GM19328 (cell line): ENCODE data around the gene IRX2.

Experiments used
- ATAC-seq: cut with Tn5 transposase; IDR thresholded peaks from one replicate; pipeline ENCODE4 v1.9.1; 2021; ENCODE audit warnings: mild to moderate bottlenecking, moderate library complexity; ENCODE audit not compliant: unreplicated experiment

Gene IRX2

DNA sequence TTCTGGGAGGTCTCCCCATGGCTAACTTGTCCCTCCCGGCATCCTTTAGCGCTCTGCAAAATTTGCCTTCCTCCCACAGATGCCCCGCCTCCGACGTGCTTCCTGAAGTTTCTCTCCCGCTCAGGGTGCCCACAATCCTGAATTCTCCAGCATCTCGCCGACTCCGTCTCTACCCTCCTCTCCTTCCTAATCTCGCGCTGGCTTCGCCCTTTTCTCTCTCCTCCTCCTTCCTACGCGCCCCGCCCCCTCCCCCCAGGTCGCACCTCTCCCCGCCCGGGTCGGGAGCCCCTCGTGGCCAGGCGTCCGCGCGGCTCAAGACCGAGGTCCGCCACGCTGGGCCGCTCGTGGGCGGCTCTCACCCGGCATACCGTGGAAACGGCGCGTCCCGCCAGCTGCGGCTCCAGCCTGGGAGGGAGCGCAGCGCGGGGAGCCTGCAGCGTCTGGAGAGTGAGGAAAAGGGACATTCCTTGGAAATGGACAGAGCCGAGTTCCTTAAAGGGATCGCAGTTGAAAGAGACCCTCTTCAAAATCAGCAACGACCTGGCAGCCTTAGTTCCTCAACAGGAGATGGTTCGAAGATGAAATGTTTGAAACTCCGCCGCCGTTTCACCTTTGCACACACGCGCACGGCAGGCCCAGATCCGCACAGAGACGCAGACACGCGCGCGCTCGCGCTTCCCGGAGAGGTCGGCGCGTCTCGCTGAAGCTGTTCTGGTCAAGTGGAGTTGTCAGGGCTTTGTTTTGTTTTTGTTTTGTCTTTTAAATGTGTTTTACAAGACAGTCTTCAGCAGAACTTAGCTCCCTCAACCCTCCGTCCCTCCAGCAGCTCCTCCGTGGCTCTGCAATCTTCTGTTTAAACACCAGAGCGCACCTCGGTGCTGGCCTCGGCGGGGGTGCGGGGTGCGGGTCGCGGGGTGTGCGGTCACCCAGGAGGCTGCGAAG, 5.0 kb upstream of the IRX2 start:
- ATAC-seq = no peak

- ATAC-seq = no peak
Observed at GRCh38 chr5:2755681-2756171, 4.2 kb upstream of the IRX2 start.

GRCh38 chr5:2755076-2755680, 3.7 kb upstream of the IRX2 start:
- no peak for ATAC-seq

DNA sequence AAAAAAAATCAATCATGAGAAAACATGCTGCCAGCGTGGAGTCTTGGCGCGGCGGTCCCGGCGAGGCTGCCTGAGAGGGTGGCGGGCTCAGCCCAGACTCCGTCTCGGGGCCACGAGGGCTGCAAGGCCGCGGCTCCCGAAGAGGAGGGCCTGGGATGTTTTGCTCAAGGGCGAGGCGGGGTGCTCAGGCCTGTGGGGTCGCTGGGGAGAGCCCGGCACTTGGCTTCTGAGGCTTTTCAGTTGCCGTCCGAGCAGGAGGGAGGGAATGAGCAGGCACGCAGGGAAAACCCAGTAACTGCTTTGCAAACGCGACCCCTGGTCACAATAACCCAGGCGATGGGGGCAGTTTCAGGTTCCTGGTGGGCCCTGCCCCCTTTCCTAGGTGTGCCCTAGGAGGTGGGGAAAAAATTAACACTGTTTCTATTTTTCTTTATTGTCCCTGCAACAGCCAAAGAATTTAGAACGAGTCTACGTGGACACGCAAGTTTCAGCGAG, 3.2 kb upstream of the IRX2 start:
- ATAC-seq = no peak

GRCh38 chr5:2753452-2754420, 2.3 kb upstream of the IRX2 start:
- ATAC-seq = no peak

DNA sequence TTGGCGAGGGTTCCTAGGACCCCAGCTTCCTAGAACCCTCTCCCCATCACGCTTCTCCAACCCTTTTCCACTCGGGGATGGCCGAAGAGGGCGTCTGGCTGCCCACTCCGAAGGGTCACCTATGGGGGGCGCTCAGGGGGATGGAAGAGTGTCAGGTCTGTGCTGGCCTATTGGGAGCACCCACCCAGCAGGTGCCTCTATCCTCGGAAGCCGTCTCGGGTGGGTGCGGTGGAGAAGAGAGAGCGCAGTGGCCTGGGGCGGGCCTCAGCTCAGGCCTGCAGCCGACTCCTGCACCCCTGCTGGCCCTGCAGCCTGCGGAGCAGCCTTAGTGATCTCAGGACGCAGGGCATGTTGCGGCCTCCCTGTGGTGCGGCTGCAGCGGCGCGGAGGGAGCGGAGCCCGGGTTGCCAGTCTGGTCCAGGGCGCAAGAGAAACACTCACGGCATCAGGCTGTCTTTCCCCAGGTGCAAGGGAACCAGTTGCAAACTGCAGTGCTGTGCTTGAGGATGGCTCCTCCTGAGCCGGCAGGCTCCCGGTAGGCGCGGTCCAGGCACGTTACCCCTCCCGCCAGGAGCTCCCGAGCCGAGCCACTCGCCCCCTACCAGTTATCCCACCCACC, 1.5 kb upstream of the IRX2 start:
- no peak for ATAC-seq

- no peak for ATAC-seq
Observed at GRCh38 chr5:2752059-2752820, 763 bp upstream of the IRX2 start.

- no peak for ATAC-seq
Observed at GRCh38 chr5:2750758-2751464, 566 bp downstream of the IRX2 start.

DNA sequence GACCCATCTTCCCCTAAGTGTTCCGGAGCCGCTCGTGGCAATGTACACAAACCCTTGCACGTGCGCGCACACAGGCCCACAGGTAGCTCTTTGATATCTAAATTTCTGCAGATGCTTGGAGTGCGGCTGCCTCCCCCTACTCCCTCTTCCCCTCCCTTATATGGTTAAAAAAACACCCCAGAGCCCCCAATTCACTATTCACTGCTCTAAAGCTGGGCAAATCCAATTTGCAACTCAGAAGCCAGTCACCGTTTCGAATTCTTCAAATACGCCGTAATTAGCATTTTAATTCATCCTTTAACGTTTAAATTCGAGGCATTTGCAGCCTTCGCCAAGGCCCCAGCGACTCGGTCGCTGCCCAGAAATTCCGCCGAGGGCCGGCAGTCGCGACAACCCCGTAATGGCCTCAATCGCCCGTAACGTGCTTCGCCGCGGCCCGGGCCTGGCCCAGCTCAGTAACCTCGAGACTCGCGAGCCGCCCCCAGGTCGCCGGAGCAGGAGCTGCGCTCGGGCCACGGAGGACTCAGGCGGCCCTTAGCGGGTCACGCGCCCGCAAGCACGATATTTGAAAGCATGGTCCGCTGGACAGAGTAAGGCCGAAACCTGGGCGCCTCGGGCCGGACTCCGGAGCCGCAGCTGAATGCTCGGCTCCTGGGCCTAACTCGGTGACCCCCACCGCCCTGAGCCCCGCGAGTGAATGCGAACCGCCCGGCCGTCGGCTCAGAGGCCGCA, 1.3 kb downstream of the IRX2 start:
- no peak for ATAC-seq

DNA sequence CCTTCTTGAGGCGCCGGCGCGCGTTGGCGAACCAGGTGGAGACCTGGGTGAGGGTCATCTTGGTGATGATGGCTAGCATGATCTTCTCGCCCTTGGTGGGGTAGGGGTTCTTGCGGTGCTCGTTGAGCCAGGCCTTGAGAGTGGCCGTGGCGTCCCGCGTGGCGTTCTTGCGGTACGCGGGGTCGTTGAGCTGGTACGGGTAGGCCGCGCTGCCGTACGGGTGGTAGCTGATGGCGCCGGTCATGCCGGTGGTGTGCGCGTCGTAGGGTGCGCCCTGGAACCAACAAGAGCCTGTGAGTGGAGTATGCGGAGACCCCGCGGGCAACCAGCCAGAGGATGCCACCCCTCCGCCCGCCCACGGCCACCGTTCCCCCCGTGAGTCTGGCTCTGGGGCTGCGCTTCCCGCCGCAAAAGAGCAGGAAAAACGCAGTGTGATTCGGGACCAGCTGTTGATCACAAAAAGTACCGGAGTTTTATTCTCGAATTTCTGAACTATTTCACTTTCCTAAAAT, 1.9 kb downstream of the IRX2 start:
- ATAC-seq = no peak

GRCh38 chr5:2748861-2749513, 2.5 kb downstream of the IRX2 start:
- ATAC-seq = no peak

- ATAC-seq = no peak
Observed at GRCh38 chr5:2748179-2748860, 3.2 kb downstream of the IRX2 start.

DNA sequence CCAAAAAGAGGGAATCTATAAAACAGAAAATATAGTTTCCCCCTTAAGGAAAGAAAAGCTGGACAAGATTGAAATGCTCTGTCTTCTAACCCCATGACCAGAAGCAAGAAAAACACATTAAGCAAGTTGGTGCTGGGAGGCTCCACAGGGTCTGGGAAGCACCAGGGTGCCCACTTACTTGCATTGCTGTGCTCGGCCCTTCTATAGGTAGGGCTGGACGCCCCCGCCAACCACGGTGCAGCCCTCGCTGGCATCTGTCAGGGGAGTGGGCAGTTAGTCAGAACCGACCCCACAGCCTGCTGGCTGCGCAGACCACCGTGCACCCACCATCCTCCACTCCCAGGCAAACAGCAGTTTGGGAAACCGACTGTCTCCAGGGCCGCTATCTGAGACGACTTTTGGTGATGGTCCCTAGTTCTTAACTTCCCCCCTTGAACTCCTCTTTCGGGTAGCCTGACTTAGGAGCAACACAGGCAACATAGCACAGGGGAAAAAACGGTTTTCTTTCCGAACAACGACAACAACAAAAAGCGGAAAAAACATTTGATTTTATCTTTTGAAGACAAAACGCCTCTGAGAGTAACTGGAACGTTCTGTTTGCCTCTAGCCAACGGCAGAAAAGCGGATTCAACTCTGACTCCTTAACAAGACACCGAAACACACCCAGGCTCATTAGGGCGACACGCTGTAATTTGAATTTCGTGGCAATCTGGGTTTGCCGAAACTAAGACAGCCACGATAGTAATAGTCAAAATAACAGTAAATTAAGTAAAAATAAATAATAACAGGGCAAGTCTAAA, 3.9 kb downstream of the IRX2 start:
- ATAC-seq = no peak

DNA sequence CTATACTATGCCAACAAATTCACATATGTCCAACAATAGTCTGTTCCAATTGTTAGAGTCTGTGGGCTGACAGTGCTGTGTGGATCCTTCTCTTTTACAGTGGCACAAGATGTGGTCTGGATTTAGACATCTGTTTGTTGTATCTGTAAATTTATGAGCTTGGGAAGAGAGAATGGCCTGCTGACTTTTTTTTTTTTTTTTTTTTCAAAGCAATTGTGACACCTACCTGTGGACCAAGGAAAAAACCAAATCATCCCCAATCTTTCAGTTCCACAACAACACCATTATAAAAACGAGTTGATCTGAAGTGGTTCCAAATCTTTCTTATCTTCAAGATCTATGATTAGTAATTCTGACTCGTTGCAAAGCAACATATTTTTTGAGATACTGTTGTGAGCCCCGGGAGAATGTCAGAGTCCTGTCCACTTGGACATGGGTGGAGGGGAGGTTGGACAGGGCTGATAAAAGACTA, 4.9 kb downstream of the IRX2 start:
- no peak for ATAC-seq

DNA sequence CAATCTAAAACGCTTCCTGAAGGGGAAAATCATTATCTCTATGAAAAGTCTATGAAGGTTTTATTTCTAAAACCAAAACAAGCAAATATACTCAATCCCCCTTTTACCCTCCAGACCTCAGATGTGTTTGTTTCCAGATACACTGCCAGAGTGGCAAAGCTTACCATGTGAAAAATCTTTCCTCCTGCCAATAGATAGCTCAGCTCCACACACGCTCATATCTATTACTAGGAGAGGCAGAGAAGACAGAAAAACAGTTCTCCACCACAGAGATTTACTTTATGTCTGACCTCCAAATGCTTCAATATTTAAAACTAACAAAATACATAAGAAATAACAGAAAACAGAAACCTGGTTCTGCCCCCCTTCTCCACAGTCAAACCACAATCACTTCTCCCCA, 7.0 kb downstream of the IRX2 start:
- no peak for ATAC-seq
